HepG2 (cell line): ENCODE data around the gene DPH1.

Experiments used
- BATF2 ChIP-seq: sonication (generic); formaldehyde crosslinking; IDR thresholded peaks from 2 replicates; pipeline ENCODE4 v1.8.0; 2022; ENCODE audit warnings: mild to moderate bottlenecking, missing genetic modification reagents, moderate library complexity
- CTCF ChIP-seq: sonication (generic); formaldehyde crosslinking; IDR thresholded peaks from 2 replicates; pipeline ENCODE4 v1.5.0; 2020; ENCODE audit warnings: mild to moderate bottlenecking, missing genetic modification reagents, moderate library complexity
- EZH2 ChIP-seq: conservative IDR thresholded peaks from 2 replicates; pipeline ENCODE4 v1.6.1; 2012; ENCODE audit warnings: mild to moderate bottlenecking, low read depth, low read length, moderate library complexity
- FOXK2 ChIP-seq: fragments of 450-650 bp; IDR thresholded peaks from 2 replicates; pipeline ENCODE4 v1.6.1; 2016
- MATR3 ChIP-seq: sonication (generic); formaldehyde crosslinking; IDR thresholded peaks from 2 replicates; pipeline ENCODE4 v1.4.0; 2020; ENCODE audit warnings: missing genetic modification reagents
- MIXL1 ChIP-seq: IDR thresholded peaks from 2 replicates; pipeline ENCODE4 v1.6.1; 2016
- NFAT5 ChIP-seq: sonication (generic); formaldehyde crosslinking; IDR thresholded peaks from 2 replicates; pipeline ENCODE4 v1.4.0; 2020; ENCODE audit warnings: missing genetic modification reagents
- SRSF9 ChIP-seq: fragments of 200-400 bp; formaldehyde crosslinking; IDR thresholded peaks from 2 replicates; pipeline ENCODE4 v1.6.1; 2018; ENCODE audit warnings: borderline replicate concordance, mild to moderate bottlenecking, low read depth, low read length; ENCODE audit not compliant: insufficient read depth, poor library complexity, severe bottlenecking
- TAF1 ChIP-seq: sonication (generic); formaldehyde crosslinking; IDR thresholded peaks from 2 replicates; pipeline ENCODE4 v1.4.0; 2020; ENCODE audit warnings: missing genetic modification reagents
- ZMYM4 ChIP-seq: sonication (generic); formaldehyde crosslinking; IDR thresholded peaks from 2 replicates; pipeline ENCODE4 v1.8.1; 2023; ENCODE audit warnings: mild to moderate bottlenecking, missing genetic modification reagents
- ZNF709 ChIP-seq: sonication (generic); formaldehyde crosslinking; IDR thresholded peaks from 2 replicates; pipeline ENCODE4 v1.5.0; 2020; ENCODE audit warnings: mild to moderate bottlenecking, missing genetic modification reagents
- TF ChIP-seq, protein P1 (sequence below), 2 experiments: IDR thresholded peaks; 2 replicates each; pipeline ENCODE4 v1.6.1; 2011 to 2012; ENCODE audit warnings: low read length in 2 of 2, borderline replicate concordance in 1 of 2, low read depth in 1 of 2, mild to moderate bottlenecking in 1 of 2, moderate library complexity in 1 of 2
- TF ChIP-seq, protein P2 (sequence below): sonication (generic); formaldehyde crosslinking; IDR thresholded peaks from 2 replicates; pipeline ENCODE4 v1.9.0; 2021; ENCODE audit warnings: missing genetic modification reagents, borderline replicate concordance

DNA sequence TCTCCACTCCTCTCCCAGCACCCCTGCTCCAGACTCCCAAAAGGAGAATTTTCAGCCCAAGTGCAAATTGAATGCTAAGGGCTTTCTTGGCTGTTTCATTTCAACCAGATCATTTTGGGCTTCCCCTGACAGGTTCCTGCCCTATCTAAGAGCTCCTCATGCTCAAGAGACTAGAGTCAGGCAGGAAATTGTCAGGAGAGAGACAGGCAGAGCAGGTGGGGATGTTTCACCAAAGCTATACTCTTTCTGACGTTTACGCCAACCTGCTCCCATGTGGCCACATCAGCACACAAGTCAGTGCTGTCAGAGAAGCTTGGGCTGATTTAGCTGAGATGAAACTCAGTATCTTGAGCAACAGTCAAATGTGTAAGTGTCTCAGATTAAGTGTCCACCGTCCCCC, 56.4 kb downstream of the DPH1 start:
- no peak for TF ChIP-seq SRSF9
- TF ChIP-seq ZMYM4 (CRISPR knock-in tag): no peak
- TF ChIP-seq TAF1: no peak
- TF ChIP-seq BATF2 (CRISPR knock-in tag): no peak
- no peak for TF ChIP-seq FOXK2
- no peak for TF ChIP-seq MATR3 (CRISPR knock-in tag)
- TF ChIP-seq, protein P1, sequence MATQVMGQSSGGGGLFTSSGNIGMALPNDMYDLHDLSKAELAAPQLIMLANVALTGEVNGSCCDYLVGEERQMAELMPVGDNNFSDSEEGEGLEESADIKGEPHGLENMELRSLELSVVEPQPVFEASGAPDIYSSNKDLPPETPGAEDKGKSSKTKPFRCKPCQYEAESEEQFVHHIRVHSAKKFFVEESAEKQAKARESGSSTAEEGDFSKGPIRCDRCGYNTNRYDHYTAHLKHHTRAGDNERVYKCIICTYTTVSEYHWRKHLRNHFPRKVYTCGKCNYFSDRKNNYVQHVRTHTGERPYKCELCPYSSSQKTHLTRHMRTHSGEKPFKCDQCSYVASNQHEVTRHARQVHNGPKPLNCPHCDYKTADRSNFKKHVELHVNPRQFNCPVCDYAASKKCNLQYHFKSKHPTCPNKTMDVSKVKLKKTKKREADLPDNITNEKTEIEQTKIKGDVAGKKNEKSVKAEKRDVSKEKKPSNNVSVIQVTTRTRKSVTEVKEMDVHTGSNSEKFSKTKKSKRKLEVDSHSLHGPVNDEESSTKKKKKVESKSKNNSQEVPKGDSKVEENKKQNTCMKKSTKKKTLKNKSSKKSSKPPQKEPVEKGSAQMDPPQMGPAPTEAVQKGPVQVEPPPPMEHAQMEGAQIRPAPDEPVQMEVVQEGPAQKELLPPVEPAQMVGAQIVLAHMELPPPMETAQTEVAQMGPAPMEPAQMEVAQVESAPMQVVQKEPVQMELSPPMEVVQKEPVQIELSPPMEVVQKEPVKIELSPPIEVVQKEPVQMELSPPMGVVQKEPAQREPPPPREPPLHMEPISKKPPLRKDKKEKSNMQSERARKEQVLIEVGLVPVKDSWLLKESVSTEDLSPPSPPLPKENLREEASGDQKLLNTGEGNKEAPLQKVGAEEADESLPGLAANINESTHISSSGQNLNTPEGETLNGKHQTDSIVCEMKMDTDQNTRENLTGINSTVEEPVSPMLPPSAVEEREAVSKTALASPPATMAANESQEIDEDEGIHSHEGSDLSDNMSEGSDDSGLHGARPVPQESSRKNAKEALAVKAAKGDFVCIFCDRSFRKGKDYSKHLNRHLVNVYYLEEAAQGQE (IDR thresholded peaks at IDR 0.05; ENCODE audit: borderline replicate concordance in 1 of 2, low read depth in 1 of 2, low read length in 2 of 2): no peak
- TF ChIP-seq NFAT5 (CRISPR knock-in tag): no peak
- TF ChIP-seq, protein P2, sequence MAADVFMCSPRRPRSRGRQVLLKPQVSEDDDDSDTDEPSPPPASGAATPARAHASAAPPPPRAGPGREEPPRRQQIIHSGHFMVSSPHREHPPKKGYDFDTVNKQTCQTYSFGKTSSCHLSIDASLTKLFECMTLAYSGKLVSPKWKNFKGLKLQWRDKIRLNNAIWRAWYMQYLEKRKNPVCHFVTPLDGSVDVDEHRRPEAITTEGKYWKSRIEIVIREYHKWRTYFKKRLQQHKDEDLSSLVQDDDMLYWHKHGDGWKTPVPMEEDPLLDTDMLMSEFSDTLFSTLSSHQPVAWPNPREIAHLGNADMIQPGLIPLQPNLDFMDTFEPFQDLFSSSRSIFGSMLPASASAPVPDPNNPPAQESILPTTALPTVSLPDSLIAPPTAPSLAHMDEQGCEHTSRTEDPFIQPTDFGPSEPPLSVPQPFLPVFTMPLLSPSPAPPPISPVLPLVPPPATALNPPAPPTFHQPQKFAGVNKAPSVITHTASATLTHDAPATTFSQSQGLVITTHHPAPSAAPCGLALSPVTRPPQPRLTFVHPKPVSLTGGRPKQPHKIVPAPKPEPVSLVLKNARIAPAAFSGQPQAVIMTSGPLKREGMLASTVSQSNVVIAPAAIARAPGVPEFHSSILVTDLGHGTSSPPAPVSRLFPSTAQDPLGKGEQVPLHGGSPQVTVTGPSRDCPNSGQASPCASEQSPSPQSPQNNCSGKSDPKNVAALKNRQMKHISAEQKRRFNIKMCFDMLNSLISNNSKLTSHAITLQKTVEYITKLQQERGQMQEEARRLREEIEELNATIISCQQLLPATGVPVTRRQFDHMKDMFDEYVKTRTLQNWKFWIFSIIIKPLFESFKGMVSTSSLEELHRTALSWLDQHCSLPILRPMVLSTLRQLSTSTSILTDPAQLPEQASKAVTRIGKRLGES (CRISPR knock-in tag): no peak
- no peak for TF ChIP-seq MIXL1 (CRISPR knock-in tag)
- no peak for TF ChIP-seq CTCF
- TF ChIP-seq EZH2: no peak
- no peak for TF ChIP-seq ZNF709 (CRISPR knock-in tag)
